GM12873 (cell line): ENCODE measurements around the gene KLK2.

Experiments used
- TF ChIP-seq, protein P1 (sequence below): IDR thresholded peaks from 2 replicates; pipeline ENCODE4 v1.5.1; 2012; ENCODE audit warnings: low read depth, mild to moderate bottlenecking, moderate library complexity, low read length, control low read depth; ENCODE audit not compliant: insufficient read depth; ENCODE audit errors: missing control alignments

KLK2 gene

DNA sequence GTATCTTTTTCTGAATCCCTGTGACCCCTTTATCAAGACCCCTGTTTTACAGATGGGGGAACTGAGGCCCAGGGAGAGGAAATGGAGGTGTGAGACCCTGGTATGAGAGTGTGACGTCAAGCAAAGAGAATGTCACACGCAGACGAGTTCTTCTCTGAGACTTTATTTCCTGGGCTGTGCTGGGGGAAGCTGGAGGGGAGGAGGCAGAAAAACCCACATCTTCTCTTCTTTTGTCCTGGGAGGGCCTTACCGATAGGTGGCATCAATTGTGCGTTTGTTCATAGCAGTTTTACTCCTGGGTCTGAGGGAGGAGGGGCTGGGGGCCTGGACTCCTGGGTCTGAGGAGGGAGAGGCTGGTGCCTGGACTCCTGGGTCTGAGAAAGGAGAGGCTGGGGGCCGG is 35.0 kb upstream of the KLK2 start:
- TF ChIP-seq, protein P1, sequence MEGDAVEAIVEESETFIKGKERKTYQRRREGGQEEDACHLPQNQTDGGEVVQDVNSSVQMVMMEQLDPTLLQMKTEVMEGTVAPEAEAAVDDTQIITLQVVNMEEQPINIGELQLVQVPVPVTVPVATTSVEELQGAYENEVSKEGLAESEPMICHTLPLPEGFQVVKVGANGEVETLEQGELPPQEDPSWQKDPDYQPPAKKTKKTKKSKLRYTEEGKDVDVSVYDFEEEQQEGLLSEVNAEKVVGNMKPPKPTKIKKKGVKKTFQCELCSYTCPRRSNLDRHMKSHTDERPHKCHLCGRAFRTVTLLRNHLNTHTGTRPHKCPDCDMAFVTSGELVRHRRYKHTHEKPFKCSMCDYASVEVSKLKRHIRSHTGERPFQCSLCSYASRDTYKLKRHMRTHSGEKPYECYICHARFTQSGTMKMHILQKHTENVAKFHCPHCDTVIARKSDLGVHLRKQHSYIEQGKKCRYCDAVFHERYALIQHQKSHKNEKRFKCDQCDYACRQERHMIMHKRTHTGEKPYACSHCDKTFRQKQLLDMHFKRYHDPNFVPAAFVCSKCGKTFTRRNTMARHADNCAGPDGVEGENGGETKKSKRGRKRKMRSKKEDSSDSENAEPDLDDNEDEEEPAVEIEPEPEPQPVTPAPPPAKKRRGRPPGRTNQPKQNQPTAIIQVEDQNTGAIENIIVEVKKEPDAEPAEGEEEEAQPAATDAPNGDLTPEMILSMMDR = peak; percentile 64

DNA sequence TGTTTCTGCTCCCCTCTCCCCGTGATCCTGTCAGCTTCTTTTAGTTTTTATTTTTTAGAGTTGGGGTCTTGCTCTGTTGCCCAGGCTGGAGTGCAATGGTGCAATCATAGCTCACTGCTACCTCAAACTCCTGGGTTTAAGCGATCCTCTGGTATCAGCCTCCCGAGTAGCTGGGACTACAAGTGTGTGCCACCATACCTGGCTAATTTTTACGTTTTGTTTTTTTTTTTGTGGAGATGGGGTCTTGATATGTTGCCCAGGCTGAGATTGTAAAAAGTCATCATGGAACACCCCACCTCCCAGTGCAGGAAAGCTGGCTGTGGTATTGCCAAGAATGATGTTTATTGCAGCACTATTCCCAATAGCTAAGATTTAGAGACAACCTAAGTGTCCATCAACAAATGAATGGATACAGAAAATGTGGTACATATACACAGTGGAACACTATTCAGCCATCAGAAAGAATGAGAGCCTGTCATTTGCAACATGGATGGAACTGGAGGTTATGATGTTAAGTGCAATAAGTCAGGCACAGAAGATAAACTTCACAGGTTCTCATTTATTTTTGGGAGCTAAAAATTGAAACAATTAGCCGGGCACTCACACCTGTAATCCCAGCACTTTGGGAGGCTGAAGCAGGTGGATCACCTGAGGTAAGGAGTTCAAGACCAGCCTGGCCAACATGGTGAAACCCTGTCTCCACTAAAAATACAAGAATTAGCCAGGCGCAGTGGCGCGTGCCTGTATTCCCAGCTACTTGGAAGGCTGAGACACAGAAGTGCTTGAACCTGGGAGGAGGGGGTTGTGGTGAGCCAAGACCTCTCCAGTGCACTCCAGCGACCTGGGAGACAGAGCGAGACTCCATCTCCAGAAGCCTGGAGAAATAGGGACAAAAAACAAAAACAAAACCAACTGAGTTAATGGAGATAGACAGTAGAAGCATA is 33.3 kb upstream of the KLK2 start:
- TF ChIP-seq, protein P1 = no peak

DNA sequence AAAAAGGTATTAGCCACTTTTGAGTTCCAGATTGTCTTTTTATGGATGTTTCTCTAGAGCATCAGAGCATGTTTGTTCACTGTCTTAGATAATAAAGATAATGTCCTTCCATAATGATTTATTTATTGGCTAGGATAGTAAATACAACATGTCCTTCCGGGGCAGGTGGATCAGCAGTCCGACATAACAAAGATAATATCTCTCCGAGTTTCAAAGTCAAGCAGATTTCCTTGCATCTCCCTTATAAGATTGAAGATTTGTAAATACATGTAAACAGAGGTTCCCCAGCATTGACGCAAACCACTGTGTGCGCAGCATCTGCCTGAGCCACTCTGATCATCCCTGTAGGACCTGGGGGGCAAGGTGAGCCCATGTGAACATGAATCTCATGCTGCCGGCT is 31.1 kb upstream of the KLK2 start:
- TF ChIP-seq, protein P1 = no peak

DNA sequence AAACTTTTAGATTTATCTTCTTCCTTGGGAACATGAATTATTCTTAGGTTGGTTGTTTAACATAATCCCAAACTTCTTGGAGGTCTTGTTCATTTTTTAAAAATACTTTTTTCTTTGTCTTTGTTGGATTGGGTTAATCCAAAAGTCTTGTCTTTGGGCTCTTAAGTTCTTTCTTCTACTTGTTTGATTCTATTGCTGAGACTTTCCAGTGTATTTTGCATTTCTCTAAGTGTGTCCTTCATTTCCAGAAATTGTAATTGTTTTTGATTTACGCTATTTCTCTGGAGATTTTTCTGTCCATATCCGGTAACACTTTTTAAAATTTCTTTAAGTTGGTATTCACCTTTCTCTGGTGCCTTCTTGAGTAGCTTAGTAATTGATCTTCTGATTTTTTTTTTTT is 30.0 kb upstream of the KLK2 start:
- TF ChIP-seq, protein P1 = no peak

DNA sequence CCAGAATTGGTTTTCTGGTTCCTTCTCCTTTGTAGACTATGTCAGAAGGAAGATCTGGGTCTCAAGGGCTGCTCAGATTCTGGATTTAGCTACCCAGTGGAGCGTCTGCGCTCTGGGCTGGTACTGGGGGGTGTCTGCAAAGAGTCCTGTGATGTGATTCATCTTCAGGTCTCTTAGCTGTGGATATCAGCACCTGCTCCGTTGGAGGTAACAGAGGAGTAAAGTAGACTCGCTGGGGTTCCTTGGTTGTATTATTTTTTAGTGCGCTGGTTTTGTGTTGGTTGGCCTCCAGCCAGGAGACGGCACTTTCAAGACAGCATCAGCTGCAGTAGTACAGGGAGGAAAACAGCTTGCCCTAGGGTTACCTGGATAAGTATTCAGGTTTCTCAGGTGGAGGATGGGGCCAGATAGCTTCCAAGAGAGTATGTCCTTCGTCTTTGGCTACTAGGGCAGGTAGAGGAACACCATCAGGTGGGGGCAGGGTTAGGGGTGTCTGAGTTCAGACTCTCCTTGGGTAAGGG is 29.5 kb upstream of the KLK2 start:
- TF ChIP-seq, protein P1 = no peak

DNA sequence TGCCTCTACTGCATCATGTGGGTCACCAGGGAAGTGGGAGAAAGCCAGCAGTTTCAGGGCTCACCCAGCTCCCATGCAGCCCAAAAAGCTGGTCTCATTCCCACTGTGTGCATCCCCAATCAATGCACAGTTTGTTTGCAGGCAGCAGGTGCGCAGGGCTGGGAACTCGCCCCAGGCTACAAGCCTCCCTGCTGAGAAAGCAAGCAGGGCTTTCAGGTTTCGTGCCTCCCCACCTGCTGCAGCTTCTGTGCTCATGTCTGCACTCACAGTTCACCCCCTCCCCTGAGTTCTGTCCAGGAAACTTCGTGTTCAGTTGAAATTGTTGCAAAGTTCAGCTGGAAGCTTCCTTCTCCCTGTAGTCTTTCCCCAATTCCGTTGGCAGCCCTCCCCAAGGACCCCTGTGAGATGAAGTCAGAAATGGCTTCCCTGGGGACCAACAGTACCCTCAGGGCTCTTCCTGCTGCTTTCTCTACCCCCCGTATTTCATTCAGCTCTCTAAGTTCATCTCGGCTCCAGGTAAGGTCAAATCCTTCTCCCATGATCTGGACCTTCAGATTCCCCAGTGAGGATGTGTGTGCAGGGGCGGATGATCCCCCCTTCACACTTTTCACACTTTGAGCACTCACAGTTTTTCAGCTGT is 28.8 kb upstream of the KLK2 start:
- TF ChIP-seq, protein P1 = no peak

DNA sequence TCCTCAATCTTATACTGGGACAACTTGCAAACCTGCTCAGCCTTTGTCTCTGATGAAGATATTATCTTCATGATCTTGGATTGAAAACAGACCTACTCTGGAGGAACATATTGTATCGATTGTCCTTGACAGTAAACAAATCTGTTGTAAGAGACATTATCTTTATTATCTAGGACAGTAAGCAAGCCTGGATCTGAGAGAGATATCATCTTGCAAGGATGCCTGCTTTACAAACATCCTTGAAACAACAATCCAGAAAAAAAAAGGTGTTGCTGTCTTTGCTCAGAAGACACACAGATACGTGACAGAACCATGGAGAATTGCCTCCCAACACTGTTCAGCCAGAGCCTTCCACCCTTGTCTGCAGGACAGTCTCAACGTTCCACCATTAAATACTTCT is 22.5 kb upstream of the KLK2 start:
- TF ChIP-seq, protein P1 = no peak
